Stimulated activated CD8-positive, alpha-beta memory T cell treated with anti-CD3 and anti-CD28 coated beads, Interleukin-15, amount 100 ng/mL, for 48 hours (primary cell): ENCODE measurements around the gene DENND1C.
A peak's percentile ranks its signal among the peaks of the same experiment; 100 is the strongest.

Experiments
- DNase-seq, 2 donors: peaks; one replicate each; pipeline ENCODE4 v3.0.0-alpha.2; 2020; ENCODE audit warnings: low read depth in 2 of 2

DENND1C gene

GRCh38 chr19:6424939-6425731 is 56.5 kb downstream of the DENND1C start:
- peak; percentile 98 to 100 for DNase-seq

- no peak for DNase-seq
These were observed 57.2 kb downstream of the DENND1C start, which contains the start of gene KHSRP for GRCh38 chr19:6424195-6424938. Gene KHSRP, minus strand, starts transcription at chr19:6424811. Its CDS starts 110 bp downstream, at chr19:6424701.

GRCh38 chr19:6423499-6424194 is 57.9 kb downstream of the DENND1C start:
- peak in 1 of 2 donors; percentile 32 for DNase-seq

- no peak for DNase-seq
These were observed 60.2 kb downstream of the DENND1C start for GRCh38 chr19:6421075-6422014.

- no peak for DNase-seq
These were observed 63.0 kb downstream of the DENND1C start for GRCh38 chr19:6418562-6418932.

GRCh38 chr19:6417713-6418561 is 63.6 kb downstream of the DENND1C start:
- no peak for DNase-seq
